ENCODE measurements around the gene DNAH6.

The DNAH6 gene

DNA sequence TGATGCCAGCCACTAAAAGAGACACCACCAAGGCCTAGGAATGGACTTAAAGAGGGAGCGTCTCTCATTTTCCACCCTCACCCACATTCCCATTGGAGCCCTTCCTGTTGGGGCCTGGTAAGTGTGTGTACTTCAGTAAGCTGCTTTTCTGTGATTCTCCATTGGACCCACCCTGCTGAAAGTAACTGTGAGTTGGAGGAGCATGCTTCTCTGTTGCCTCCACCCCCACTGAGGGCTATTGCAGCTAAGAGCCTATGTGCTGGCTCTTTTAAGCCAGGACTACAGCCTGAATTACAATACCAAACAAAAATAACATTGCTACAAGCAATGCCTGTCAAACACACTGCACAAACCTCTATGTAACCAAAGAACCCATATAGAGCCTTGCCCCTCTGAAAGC, 283.5 kb downstream of the DNAH6 start:
- ChIA-PET CTCF (no interaction called here), POLR2A (no interaction called here)
- TF ChIP-seq, protein P1, sequence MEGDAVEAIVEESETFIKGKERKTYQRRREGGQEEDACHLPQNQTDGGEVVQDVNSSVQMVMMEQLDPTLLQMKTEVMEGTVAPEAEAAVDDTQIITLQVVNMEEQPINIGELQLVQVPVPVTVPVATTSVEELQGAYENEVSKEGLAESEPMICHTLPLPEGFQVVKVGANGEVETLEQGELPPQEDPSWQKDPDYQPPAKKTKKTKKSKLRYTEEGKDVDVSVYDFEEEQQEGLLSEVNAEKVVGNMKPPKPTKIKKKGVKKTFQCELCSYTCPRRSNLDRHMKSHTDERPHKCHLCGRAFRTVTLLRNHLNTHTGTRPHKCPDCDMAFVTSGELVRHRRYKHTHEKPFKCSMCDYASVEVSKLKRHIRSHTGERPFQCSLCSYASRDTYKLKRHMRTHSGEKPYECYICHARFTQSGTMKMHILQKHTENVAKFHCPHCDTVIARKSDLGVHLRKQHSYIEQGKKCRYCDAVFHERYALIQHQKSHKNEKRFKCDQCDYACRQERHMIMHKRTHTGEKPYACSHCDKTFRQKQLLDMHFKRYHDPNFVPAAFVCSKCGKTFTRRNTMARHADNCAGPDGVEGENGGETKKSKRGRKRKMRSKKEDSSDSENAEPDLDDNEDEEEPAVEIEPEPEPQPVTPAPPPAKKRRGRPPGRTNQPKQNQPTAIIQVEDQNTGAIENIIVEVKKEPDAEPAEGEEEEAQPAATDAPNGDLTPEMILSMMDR (IDR thresholded peaks at IDR 0.05; ENCODE audit: insufficient read depth, low read length, missing control alignments), result no peak
- no peak for DNase-seq (ENCODE audit: low read depth, low spot score)
- no peak overlapping the region for H3K4me3 ChIP-seq (ENCODE audit: low read depth, low read length)

DNA sequence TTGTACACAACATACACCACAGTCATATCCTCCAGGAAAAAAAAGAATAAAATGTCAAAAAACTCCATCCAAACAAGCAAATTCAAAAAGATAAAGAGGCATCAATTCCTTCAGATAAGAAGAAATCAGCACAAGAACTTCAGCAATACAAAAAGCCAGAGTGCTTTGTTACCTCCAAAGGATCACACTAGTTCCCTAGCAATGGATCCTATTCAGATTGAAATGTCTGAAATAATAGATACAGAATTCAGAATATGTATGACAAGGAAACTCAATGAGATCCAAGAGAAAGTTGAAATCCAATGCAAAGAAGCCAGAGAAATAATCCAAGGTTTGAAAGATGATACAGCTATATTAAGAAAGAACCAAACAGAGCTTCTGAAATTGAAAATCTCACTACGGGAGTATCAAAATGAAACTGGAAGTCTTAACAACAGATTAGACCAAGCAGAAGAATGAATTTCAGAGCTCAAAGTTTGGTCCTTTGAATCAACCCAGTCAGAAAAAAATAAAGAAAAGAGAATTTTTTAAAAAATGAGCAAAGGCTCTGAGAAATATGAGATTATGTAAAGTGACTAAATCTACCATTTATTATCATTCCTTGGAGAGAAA, 284.0 kb downstream of the DNAH6 start:
- ChIA-PET POLR2A (no interaction called here), CTCF (no interaction called here)
- TF ChIP-seq, protein P1 (IDR thresholded peaks at IDR 0.05; ENCODE audit: insufficient read depth, low read length, missing control alignments), result no peak
- DNase-seq (ENCODE audit: low read depth, low spot score), result no peak
- H3K4me3 ChIP-seq (ENCODE audit: low read depth, low read length), result no peak overlapping the region

DNA sequence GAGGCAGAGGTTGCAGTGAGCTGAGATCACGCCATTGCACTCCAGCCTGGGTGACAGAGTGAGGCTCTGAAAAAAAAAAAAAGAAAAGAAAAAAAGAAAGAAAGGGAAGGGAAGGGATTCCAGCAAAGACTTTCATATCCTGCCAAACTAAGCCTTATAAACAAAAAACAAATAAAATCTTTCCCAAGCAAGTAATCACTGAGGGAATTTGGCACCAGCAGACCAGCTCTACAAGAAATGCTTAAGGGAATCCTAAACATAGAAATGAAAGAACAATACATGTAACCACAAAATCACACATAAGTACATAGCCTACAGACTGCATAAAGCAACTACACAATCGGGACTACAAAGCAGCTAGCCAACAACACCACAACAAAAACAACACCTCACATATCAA, 285.5 kb downstream of the DNAH6 start:
- CTCF ChIA-PET, result no interaction called here
- DNase-seq (ENCODE audit: low read depth, low spot score), result no peak
- POLR2A ChIA-PET, result no interaction called here
- H3K4me3 ChIP-seq (ENCODE audit: low read depth, low read length), result no peak overlapping the region
- TF ChIP-seq, protein P1 (IDR thresholded peaks at IDR 0.05; ENCODE audit: insufficient read depth, low read length, missing control alignments), result no peak

DNA sequence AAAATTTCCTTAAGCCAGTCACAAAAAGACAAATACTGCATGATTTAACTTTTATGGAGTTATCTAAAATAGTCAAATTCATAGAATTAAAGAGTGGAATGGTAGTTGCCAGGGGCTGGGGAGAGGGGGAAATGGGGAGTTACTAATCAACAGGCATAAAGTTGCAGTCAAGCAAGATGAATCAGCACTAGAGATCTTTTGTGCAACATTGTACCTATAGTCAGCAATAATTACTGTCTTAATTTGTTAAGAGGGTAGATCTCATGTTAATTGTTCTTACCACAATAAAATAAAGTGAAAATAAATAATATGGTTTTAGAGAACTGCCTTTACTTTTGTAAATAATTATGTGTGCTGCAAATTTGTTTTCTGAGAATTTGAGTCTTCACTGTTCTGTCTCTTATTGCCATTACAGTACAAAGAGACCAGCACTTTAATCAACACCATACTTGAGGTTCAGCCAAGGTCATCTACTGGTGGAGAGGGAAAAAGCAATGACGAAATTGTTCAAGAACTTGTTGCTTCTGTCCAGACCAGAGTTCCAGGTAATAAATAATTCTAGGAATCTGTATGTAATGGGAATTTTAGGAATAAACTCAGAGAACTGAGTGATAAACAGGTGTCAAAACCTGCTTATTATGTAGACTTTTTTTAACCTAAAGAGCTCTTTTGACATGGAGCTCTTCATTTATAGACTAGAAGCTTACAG, 289.1 kb downstream of the DNAH6 start:
- POLR2A ChIA-PET, result no interaction called here
- no peak for DNase-seq (ENCODE audit: low read depth, low spot score)
- CTCF ChIA-PET, result no interaction called here
- no peak overlapping the region for H3K4me3 ChIP-seq (ENCODE audit: low read depth, low read length)
- TF ChIP-seq, protein P1 (IDR thresholded peaks at IDR 0.05; ENCODE audit: insufficient read depth, low read length, missing control alignments), result no peak

DNA sequence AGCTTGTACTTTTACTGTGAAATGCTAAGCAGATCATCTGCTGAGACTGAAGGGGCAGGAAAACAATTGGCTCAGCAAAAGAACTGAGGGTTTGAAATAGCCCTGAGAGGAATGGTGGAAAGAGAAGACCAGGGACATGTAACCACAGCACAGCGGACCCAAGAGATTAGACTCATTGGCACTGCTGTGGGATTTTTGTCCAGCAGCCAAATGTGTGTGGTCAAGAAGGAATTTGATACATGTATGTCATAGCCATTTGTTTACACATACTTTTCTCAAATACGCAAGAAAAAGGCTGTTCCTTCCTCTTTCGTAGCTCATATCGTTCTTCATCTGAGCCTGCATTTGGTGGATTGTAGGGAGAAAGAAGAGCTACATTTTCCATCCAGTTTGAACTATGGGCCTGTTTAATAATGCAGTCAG, 290.8 kb downstream of the DNAH6 start:
- DNase-seq (ENCODE audit: low read depth, low spot score), result peak; percentile 99
- TF ChIP-seq, protein P1 (IDR thresholded peaks at IDR 0.05; ENCODE audit: insufficient read depth, low read length, missing control alignments), result no peak
- H3K4me3 ChIP-seq (ENCODE audit: low read depth, low read length), result no peak overlapping the region; the same call in none of the 2 replicates
- POLR2A ChIA-PET, result no interaction called here
- CTCF ChIA-PET, result no interaction called here

DNA sequence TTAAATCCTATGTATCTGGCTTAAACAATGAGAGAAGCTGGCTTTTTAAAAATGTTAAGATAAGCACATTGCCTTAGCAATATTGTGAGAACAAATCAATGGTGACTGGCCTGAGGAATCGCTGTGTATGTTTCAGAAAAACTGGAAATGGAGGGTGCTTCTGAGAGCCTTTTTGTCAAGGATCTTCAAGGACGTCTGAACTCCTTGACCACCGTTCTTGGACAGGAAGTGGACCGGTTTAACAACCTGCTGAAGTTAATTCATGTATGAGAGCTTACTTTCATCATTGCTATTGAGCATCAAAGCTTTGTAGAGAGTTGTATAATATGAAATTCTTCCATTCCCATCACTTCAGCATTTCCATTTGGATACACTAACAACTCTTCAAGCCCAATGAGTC, 292.0 kb downstream of the DNAH6 start:
- POLR2A ChIA-PET, result no interaction called here
- CTCF ChIA-PET, result interaction anchor here (1.0 kb wide), 1 partner anchor 118 kb away, joined by 4 read pairs; no protein-coding TSS in a partner anchor

More for the DNA sequence above, 292.0 kb downstream of the DNAH6 start:
- DNase-seq (ENCODE audit: low read depth, low spot score), result no peak
- TF ChIP-seq, protein P1 (IDR thresholded peaks at IDR 0.05; ENCODE audit: insufficient read depth, low read length, missing control alignments), result no peak
- no peak overlapping the region for H3K4me3 ChIP-seq (ENCODE audit: low read depth, low read length)

Data from AG04449 (cell line).